PC-9 (cell line): Measurements from ENCODE around the gene SPRYD3. TPM values are rescaled to one million over a fixed set of nuclear protein-coding genes. Genes with fewer than 3 reads are reported as not detected.

Source experiments
- BruUV-seq: library from RNA; stranded (reverse); fragments of 400-500 nt; replicated peaks from 2 replicates; lab custom pipeline; 2021; lab: Mats Ljungman, UMichigan
- CTCF ChIA-PET: fragments of 300-600 bp; sonication (Branson Sonifier 250); formaldehyde crosslinking; loops from one replicate; lab custom pipeline; 2022; ENCODE audit warnings: antibody characterized with exemption; lab: Charles Lee
- POLR2A ChIA-PET: fragments of 300-600 bp; sonication (Branson Sonifier 250); formaldehyde crosslinking; loops from one replicate; lab custom pipeline; 2022; ENCODE audit warnings: antibody characterized with exemption; ENCODE audit not compliant: unreplicated experiment; lab: Charles Lee
- DNase-seq, 2 experiments: peaks; one replicate each; pipeline versions ENCODE4 v3.0.0 to v3.0.0-alpha.2; 2015 to 2022; ENCODE audit warnings: mixed read lengths in 1 of 2
- H2AFZ ChIP-seq: fragments of 200-600 bp; sonication (generic); 2 replicates; pipeline ENCODE4 v1.8.1; 2017; ENCODE audit warnings: antibody characterized with exemption
- H3F3A ChIP-seq: fragments of 200-600 bp; sonication (generic); 2 replicates; pipeline ENCODE4 v1.8.1; 2017; ENCODE audit warnings: antibody characterized with exemption, mild to moderate bottlenecking, low read depth; ENCODE audit not compliant: insufficient read depth
- H3K27ac ChIP-seq: fragments of 200-600 bp; sonication (generic); 2 replicates; pipeline ENCODE4 v1.6.1; 2016; ENCODE audit warnings: mixed run types
- H3K27me3 ChIP-seq: fragments of 200-600 bp; sonication (generic); 2 replicates; pipeline ENCODE4 v1.6.1; 2016; ENCODE audit warnings: low read depth, mixed run types; ENCODE audit not compliant: insufficient read depth
- H3K36me3 ChIP-seq: fragments of 200-600 bp; sonication (generic); 2 replicates; pipeline ENCODE4 v1.6.1; 2016; ENCODE audit warnings: low read depth, mixed run types
- H3K4me1 ChIP-seq: fragments of 200-600 bp; sonication (generic); replicated peaks from 2 replicates; pipeline ENCODE4 v1.6.1; 2016; ENCODE audit warnings: mixed run types; ENCODE audit not compliant: insufficient read depth
- H3K4me2 ChIP-seq: fragments of 200-600 bp; sonication (generic); 2 replicates; pipeline ENCODE4 v1.6.1; 2017; ENCODE audit warnings: mixed run types
- H3K4me3 ChIP-seq: fragments of 200-600 bp; sonication (generic); 2 replicates; pipeline ENCODE4 v1.6.1; 2016; ENCODE audit warnings: mixed run types
- H3K79me2 ChIP-seq: fragments of 200-600 bp; sonication (generic); 2 replicates; pipeline ENCODE4 v1.6.1; 2017; ENCODE audit warnings: low read depth, mixed run types
- H3K9me2 ChIP-seq: fragments of 200-600 bp; sonication (generic); 2 replicates; pipeline ENCODE4 v1.8.1; 2017; ENCODE audit warnings: mild to moderate bottlenecking; ENCODE audit not compliant: insufficient read depth
- H3K9me3 ChIP-seq: fragments of 200-600 bp; sonication (generic); 2 replicates; pipeline ENCODE4 v1.8.1; 2016; ENCODE audit warnings: low read depth; ENCODE audit not compliant: insufficient read depth
- H4K20me1 ChIP-seq: fragments of 200-600 bp; sonication (generic); 2 replicates; pipeline ENCODE4 v1.8.1; 2017; ENCODE audit not compliant: insufficient read depth
- CTCF ChIP-seq: fragments of 200-600 bp; sonication (generic); conservative IDR thresholded peaks from 2 replicates; pipeline ENCODE4 v1.6.1; 2017; ENCODE audit warnings: mixed run types, antibody characterized with exemption, mild to moderate bottlenecking, moderate library complexity
- EZH2 ChIP-seq: fragments of 200-600 bp; sonication (generic); IDR thresholded peaks from 2 replicates; pipeline ENCODE4 v1.8.0; 2017; ENCODE audit warnings: antibody characterized with exemption, low read depth
- intact Hi-C: fragments of 100-400 bp; cut with micrococcal nuclease; formaldehyde crosslinking; loops from one replicate; pipeline ENCODE4 v1.10.0; 2022; ENCODE audit not compliant: unreplicated experiment
- total RNA-seq: library from RNA; stranded (reverse); gene quantifications from 2 replicates; pipeline ENCODE4 v1.2.3, GENCODE V29; 2021

Gene SPRYD3
- total RNA-seq, 1 experiment from 2014 or later, result 17.2 TPM

DNA sequence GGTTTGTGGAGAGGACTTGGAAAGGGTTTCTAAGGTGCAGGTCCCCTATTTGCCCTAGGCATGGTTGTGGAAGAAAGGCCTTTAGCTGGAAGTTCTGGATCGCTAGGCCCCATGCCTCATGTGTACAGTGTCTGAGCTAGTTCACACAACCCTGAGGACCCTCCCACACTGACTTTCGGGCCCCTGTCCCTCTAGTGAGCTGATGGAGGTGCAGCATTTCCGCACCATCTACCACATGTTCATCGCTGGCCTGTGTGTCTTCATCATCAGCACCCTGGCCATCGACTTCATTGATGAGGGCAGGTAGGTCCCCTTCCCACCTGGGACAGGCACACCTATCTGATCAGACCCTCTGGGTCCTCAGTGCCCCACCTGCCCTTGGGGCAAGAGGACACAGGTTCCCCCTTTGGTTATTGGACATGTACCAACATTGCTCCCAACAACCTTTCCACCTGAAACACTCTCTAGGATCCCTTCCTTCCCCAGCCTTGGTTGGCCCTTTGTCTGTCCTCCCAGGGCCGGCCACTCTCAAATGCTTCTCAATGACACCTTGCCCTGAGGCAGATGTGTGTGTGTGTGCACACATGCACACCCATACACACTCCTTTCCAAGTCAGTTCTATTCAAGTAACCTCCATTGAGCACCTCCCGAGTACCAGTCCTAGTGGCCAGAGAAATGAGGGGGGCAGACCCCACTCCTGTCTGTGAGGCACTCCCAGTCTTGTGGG, 26.7 kb upstream of the SPRYD3 start:
- Histone ChIP-seq H3K9me2 (no peaks in the 10 kb centered on the region), H4K20me1 (no peaks in the 10 kb centered on the region), H3K4me3 (no peak overlapping the region), H3K27ac (no peak overlapping the region), H2AFZ (no peak overlapping the region), H3K27me3 (no peaks in the 10 kb centered on the region), H3K9me3 (no peaks in the 10 kb centered on the region), H3K4me1 (no peaks in the 10 kb centered on the region), H3K36me3 (0 out of 2 replicates have a peak, but pooled peaks cover 6% of the 10 kb centered on the region), H3F3A (peaks cover 6% of the 10 kb centered on the region; the same call in 1 of the 2 replicates), H3K4me2 (no peak overlapping the region), H3K79me2 (no peaks in the 10 kb centered on the region)
- CTCF ChIA-PET, result no interaction called here
- POLR2A ChIA-PET, result no interaction called here
- BruUV-seq, result no TSS peak
- intact Hi-C loops, result no loop called here
- no peak for TF ChIP-seq EZH2
- TF ChIP-seq CTCF, result no peak
- no peak for DNase-seq

- Histone ChIP-seq H3K4me1 (no peaks in the 10 kb centered on the region), H2AFZ (no peak overlapping the region), H4K20me1 (no peaks in the 10 kb centered on the region), H3K4me2 (no peak overlapping the region), H3K36me3 (0 out of 2 replicates have a peak, but pooled peaks cover 6% of the 10 kb centered on the region), H3F3A (peaks cover 6% of the 10 kb centered on the region; the same call in 1 of the 2 replicates), H3K79me2 (no peaks in the 10 kb centered on the region; the same call in 1 of the 2 replicates), H3K27ac (no peak overlapping the region), H3K4me3 (no peak overlapping the region), H3K27me3 (no peaks in the 10 kb centered on the region), H3K9me2 (no peaks in the 10 kb centered on the region), H3K9me3 (no peaks in the 10 kb centered on the region)
- no peak for DNase-seq
- ChIA-PET POLR2A (no interaction called here), CTCF (no interaction called here)
- intact Hi-C loops, result no loop called here
- no TSS peak for BruUV-seq
- TF ChIP-seq EZH2 (no peak), CTCF (no peak)
Measured at GRCh38 chr12:53105256-53105655, 26.1 kb upstream of the SPRYD3 start.

- Histone ChIP-seq H4K20me1 (no peaks in the 10 kb centered on the region), H2AFZ (no peak overlapping the region), H3K9me3 (no peaks in the 10 kb centered on the region), H3K4me2 (no peak overlapping the region), H3K36me3 (0 out of 2 replicates have a peak, but pooled peaks cover 6% of the 10 kb centered on the region), H3K27me3 (no peaks in the 10 kb centered on the region), H3F3A (peaks cover 10% of the 10 kb centered on the region; the same call in 1 of the 2 replicates), H3K4me3 (no peak overlapping the region), H3K27ac (no peak overlapping the region), H3K9me2 (no peaks in the 10 kb centered on the region), H3K4me1 (peaks cover 8% of the 10 kb centered on the region), H3K79me2 (no peaks in the 10 kb centered on the region; the same call in 1 of the 2 replicates)
- TF ChIP-seq EZH2 (no peak), CTCF (no peak)
- POLR2A ChIA-PET, result interaction anchor here (0.6 kb wide), 1 partner anchor 39 kb away, joined by 20 read pairs; no protein-coding TSS in a partner anchor
- CTCF ChIA-PET, result interaction anchor here (0.6 kb wide), 1 partner anchor 58 kb away, joined by 6 read pairs; no protein-coding TSS in a partner anchor
- no peak for DNase-seq
- BruUV-seq, result no TSS peak
- intact Hi-C loops, result no loop called here
Measured at GRCh38 chr12:53103860-53104305, 24.7 kb upstream of the SPRYD3 start.
